GM19099 (cell line): ENCODE measurements around the gene CHORDC1.

Source experiments
- POLR2A ChIP-seq: IDR thresholded peaks from 3 replicates; pipeline ENCODE4 v1.6.1; 2011; ENCODE audit warnings: low read depth; ENCODE audit not compliant: insufficient read length; ENCODE audit errors: extremely low read depth

CHORDC1 gene

GRCh38 chr11:90223248-90223585 is 368 bp upstream of the CHORDC1 start:
- no peak for TF ChIP-seq POLR2A

GRCh38 chr11:90221803-90222458 is 918 bp downstream of the CHORDC1 start:
- TF ChIP-seq POLR2A = no peak

DNA sequence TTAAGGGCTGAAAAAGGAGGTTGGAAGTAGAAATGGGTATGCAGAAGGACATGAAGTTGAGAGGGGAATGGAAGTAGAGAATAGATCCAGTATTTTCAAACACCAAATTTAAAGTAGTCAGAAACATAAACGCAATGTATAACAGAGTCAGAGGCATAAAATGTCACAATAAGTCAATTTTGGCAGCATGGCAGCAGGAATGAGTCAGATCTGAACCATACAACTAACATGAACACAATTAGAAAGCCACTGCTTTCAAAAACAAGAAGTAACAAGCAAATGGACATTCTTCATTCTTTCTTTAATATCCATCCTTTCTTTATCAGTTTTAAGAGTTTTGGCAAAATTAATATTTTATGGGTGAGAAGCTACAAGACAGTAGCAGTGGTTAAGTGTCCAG is 2.5 kb downstream of the CHORDC1 start:
- TF ChIP-seq POLR2A = no peak

- no peak for TF ChIP-seq POLR2A
These were observed 3.4 kb downstream of the CHORDC1 start for GRCh38 chr11:90219438-90219837.

DNA sequence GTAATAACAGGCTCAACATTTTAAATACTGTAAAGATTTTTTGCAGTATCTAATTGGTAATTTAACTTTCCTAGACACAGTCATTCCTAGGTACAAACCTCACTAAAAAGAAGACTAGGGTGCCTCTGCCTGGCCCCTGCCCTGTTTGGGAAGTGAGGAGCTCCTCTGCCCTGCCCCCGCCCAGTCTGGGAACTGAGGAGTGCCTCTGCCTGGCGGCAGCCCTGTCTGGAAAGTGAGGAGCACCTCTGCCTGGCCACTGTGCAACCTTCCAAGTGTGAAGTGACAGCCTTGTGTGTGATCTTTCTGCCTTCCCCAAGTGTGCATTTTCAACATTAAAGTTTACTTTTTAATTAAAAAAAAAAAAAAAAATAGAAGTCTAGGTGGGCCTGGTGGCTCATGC is 4.2 kb downstream of the CHORDC1 start:
- TF ChIP-seq POLR2A = no peak

- TF ChIP-seq POLR2A = no peak
These were observed 6.2 kb downstream of the CHORDC1 start for GRCh38 chr11:90216611-90217010.

DNA sequence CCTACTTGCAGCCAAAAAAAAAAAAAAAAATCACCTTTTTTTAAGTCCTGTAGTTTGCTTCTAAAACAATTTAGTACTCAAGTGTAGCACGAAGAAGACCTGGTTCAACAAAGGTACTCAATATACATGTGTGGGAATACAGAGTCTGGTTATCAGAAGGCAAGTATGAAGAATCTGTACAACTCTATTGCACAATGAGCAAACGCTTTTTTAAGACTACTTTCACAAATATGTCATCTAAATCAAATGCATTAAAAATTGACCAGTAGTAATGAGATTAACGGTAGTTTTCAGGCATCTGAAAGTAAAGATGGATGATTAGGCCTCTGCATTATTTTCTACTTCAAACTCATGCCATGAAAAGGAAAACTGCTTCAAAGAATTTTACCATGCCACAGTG is 9.5 kb downstream of the CHORDC1 start:
- no peak for TF ChIP-seq POLR2A

DNA sequence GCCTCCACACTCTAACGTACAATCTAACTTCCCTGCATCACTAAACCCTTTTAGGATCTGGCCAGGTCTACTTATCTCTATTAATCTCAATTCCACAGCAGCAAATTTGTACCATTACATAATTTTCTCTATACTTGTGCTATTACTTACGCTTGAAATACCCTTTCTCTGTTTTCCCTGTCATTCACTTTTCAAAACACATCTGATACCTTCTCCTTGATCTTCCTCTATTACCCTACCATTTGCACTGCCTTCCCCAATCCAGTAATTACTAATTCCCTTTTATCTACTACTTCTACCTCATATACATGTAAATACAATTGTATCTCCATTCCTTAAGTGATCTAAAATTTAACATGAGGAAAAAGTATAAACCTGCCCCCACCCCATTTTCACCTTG is 14.0 kb downstream of the CHORDC1 start:
- TF ChIP-seq POLR2A = no peak

- no peak for TF ChIP-seq POLR2A
These were observed 17.8 kb downstream of the CHORDC1 start for GRCh38 chr11:90204832-90205646.

GRCh38 chr11:90204407-90204806 is 18.4 kb downstream of the CHORDC1 start:
- no peak for TF ChIP-seq POLR2A

DNA sequence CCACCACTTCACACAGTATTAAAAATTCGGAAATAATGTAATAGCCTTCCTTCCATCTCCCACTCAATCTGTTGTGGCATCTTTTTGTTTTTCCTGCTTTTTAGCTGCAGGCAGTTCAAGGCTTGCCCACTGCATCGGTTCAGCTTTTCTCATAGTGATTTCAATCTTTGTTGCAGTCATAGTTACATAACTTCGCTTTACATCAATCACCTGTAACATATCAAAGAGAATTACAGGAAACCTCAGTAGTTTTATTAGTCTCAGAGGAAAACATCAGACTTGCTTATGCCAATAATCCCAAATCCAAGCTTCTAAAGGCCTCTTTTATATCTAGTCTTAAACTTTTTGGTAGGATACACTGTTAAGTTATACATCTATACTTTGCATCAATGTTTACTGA is 20.5 kb downstream of the CHORDC1 start:
- no peak for TF ChIP-seq POLR2A

- no peak for TF ChIP-seq POLR2A
These were observed 25.5 kb downstream of the CHORDC1 start for GRCh38 chr11:90197377-90197776.

DNA sequence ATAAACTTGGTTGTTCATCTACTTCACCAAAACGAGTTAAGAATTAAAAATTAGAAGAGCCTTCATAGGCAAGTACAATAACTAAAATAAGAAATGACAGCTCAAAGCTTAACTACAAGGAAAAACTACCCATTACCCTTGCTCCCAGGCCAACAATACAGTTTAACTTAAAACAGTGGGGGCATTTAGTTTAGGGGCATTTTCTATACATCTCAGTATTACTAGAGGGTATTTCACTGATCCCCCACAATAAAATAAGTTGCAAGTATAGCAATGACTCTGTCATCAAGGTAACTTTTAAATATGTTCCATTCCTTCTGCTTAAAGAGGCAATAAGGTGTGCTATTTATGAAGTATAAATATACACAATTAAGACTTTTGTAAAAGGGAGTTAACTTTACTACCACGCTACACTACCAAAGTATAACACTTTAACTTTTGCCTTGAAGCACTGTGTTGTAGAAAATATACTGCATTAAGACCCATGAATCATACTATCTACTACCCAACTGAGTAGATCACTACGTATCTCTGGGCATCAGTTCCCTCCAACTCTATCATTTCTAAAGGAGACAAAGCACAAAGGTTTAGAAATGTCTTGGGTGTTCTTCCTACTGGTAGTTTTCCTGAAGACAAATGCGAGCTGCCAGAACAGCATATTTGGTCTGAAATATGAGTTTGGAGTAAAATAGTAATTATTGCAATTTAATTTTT is 29.8 kb downstream of the CHORDC1 start:
- TF ChIP-seq POLR2A = no peak

DNA sequence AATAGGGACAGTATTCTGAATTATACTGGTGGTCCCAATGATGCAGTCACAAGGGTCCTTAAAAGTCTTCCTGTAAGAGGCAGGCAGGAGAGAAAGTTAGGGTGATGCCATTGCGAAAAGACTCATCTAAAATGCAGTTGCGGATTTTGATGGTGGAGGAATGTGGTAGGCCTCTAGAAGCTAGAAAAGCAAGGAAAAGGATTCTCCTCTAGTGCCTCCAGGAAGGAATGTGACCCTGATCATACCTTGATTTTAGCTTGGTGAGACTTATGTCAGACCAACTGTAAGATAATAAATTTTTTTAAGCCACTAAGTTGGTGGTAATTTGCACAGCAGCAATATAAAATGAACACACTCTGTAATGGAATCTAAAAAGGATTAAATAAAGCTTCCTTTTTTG is 33.8 kb downstream of the CHORDC1 start:
- no peak for TF ChIP-seq POLR2A

DNA sequence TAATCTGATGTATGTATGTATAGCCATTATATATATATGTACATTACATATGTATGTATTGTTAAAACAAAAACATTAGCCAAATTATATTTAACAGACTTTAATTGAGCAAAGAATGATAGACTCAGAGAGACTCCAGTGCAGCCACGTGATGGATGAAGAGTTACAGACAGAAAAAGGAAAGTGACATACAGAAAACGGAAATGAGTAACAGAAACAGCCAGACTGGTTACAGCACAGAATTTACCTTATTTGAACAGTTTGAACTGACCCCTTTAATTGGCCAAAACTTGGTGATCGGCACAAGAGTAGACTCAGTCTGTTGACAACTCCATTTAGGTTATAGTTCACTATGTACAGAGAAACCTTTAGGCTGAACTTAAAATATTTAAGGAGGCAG is 35.0 kb downstream of the CHORDC1 start:
- TF ChIP-seq POLR2A = no peak

DNA sequence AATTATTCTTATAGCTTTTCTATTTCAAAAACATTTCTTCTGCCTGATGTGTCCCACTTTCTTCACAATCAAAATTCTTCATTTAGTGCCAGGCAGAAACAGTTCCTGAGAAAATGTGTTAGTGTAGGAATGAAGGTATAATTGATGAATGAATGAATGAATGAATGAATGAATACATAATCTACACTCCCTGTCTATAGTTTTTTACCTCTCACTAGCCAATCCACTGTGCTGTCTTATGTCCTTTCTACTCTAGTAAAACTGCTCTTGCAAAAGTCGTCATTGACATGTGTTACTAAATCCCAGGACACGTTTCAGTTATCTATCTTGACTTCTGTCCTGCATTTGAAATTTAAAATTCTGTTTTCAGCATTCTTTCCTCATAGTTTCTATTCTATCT is 42.9 kb downstream of the CHORDC1 start:
- no peak for TF ChIP-seq POLR2A
